T-helper 1 cell treated with Interleukin-12 subunit alpha and Interleukin-12 subunit beta and Interleukin-4 antibody, amounts not matched to agents 30 ng/mL and 1 ng/mL, for 36 hours (primary cell): ENCODE measurements around the gene SLC22A2. TPM values are rescaled to one million over a fixed set of nuclear protein-coding genes. Genes with fewer than 3 reads are reported as not detected.

Experiments used
- intact Hi-C: fragments of 100-400 bp; cut with micrococcal nuclease; formaldehyde crosslinking; loops from one replicate; pipeline ENCODE4 v1.15.1; 2024
- total RNA-seq: library from RNA; stranded (reverse); gene quantifications from 2 replicates; pipeline ENCODE4 v1.2.3, GENCODE V29; 2022

Gene SLC22A2
- total RNA-seq, 1 donor from 2014 or later = not detected

- intact Hi-C loops = no loop called here
Measured at GRCh38 chr6:160167604-160168399, 90.8 kb downstream of the SLC22A2 start.

Other genes with a start within 250 kb of the SLC22A2 start
- 2.0 and 4.0 TPM in 2 replicates for gene SLC22A1, start 137.0 kb downstream of the SLC22A2 start, total RNA-seq
- gene SLC22A3, start 89.6 kb upstream of the SLC22A2 start, total RNA-seq = not detected in 2 replicates